HG02610 (cell line): ENCODE data around the gene OR6T1.
A peak's percentile ranks its signal among the peaks of the same experiment; 100 is the strongest.

Experiments used
- ATAC-seq: cut with Tn5 transposase; IDR thresholded peaks from one replicate; pipeline ENCODE4 v1.9.1; 2021; ENCODE audit warnings: mild to moderate bottlenecking, moderate library complexity; ENCODE audit not compliant: unreplicated experiment

The OR6T1 gene

DNA sequence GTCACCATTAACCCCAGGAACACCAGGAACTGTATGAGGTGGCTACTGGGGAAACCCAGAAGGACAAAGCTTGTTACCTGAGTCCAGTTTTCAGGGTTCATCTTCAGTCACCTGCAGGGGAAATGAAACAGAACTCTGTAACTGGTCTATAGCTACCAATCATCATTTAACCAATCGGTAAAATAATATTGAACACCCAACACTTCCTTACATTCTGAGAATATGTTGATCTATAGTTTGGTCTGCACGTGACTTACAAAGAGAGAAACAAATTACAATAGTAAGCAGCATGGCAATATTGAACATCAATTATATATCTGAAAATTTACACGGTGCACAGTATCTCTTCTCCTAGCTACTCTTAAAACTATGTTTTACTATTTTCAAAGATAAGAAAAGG lies at the start of gene OR6T1:
Gene OR6T1, minus strand, starts transcription at position 101 of the 400 bp plus-strand sequence. Its CDS starts 0 bp downstream, at position 101.
- ATAC-seq: no peak

DNA sequence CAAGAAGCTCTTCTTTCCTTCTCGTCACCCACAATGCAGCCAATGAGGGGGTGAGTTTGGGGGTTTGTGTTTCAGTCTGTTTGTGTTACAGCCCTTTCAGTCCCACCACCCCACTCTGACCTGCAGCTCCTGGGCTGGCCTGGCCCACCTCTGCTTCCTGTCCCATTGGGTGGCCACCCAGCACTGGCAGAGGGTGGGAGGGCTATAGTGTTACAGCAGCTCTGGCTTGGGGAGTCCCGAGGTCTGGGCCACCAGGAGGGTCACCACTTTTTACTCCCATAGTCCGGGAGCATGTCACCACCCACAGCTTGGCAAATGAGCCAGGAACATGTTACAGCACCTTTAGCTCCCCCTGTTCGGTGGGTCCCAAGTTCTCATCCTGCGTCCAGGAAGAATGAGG lies 35.7 kb upstream of the OR6T1 start:
- no peak for ATAC-seq

- ATAC-seq: no peak
These were observed 34.2 kb upstream of the OR6T1 start, which contains the start of gene OR10S1 for GRCh38 chr11:123977731-123978347. Gene OR10S1, minus strand, starts transcription at chr11:123977781. Its CDS starts 117 bp downstream, at chr11:123977664.

DNA sequence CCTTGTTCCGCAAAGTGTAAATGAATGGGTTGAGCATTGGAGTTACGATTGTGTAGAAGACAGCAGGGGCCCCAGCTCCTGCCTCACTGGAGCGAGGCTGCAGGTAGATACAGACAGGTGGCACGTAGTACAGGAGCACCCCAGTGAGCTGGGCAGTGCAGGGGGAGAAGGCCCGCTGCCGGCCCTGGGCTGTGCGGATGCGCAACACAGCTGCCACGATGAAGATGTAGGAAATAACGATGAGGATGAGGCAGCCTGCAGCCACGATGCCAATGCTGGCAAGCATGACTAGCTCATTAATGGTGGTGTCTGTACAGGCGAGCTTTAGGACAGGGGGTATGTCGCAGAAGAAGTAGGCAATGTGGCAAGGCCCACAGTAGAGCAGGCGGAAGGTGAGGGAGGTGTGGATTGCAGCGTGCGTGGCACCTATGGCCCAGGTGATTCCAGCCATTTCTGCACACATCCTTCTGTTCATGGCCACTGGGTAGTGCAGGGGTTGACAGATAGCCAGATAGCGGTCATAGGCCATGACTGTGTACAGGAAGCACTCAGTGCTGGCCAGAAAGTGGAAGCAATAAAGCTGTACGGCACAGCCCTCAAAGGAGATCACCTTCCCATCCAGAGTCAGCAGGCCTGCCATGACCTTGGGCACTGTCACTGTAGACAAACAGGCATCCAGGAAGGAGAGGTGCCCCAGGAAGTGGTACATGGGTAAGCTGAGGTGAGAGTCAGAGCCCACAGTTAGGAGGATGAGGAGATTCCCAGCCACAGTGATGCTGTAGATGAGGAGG lies 33.3 kb upstream of the OR6T1 start:
- no peak for ATAC-seq

- ATAC-seq: no peak
These were observed 30.2 kb upstream of the OR6T1 start for GRCh38 chr11:123973816-123974215.

GRCh38 chr11:123956752-123957151 lies 13.1 kb upstream of the OR6T1 start:
- no peak for ATAC-seq

DNA sequence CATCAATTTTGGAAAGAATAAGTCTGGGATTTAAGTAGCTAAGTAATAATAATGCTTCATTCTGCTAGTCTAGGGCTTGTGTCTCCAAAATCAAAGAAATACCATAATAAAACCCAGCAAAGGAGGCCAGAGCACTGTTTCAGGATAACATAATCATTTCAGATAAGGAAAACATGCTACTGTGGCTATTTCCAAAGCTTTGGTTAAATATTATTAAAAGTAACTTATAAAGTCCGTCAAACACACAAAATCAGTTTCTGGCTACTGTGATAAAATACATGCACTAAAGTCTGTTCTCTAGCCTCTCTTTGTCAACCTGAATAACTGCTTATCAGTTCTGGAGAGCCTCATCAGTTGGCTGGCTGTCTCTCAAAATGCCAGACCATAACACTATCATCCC lies 1.5 kb upstream of the OR6T1 start:
- no peak for ATAC-seq

- no peak for ATAC-seq
These were observed 1.2 kb downstream of the OR6T1 start for GRCh38 chr11:123942413-123942812.

GRCh38 chr11:123939317-123939716 lies 4.3 kb downstream of the OR6T1 start, which contains the start of gene OR4D5:
Gene OR4D5, plus strand, starts transcription at chr11:123939617. Its CDS starts 0 bp downstream, at chr11:123939617.
- no peak for ATAC-seq

DNA sequence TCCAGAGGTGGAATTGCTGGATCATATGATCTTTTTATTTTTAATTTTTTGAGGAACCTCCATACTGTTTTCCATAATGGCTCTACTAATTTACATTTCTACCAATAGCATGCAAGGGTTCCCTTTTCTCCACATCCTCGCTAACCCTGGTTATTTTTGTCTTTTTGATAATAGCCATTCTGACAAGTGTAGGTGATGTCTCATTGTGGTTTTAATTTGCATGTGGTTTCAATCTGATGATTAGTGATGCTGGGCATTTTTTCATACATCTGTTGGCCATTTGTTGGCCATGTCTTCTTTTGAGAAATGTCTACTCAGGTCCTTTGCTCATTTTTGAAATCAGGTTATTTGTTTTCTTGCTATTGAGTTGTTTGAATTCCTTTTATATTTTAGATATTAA lies 19.6 kb downstream of the OR6T1 start:
- no peak for ATAC-seq

GRCh38 chr11:123920943-123921342 lies 22.7 kb downstream of the OR6T1 start:
- no peak for ATAC-seq

DNA sequence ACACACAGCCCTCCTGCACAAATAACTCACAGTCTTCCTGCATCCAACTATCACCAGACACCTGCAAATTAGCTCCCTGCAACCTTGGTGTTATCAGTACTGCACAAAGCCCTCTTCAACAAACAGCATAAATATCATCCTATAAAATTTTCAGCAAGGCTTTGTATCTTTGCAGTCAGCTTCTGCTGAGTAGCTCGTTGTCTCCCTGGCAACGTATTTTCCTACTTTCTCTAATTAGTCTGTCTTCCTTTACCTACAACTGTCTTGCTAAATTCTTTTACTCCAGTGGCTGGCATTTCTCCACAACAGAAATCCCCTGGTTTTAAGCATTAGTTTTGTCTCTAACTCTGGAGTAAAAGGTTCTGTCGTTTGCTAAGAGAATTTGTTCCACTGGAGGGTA lies 37.8 kb downstream of the OR6T1 start:
- ATAC-seq: no peak

- ATAC-seq: no peak
These were observed 38.7 kb downstream of the OR6T1 start for GRCh38 chr11:123904932-123905331.

DNA sequence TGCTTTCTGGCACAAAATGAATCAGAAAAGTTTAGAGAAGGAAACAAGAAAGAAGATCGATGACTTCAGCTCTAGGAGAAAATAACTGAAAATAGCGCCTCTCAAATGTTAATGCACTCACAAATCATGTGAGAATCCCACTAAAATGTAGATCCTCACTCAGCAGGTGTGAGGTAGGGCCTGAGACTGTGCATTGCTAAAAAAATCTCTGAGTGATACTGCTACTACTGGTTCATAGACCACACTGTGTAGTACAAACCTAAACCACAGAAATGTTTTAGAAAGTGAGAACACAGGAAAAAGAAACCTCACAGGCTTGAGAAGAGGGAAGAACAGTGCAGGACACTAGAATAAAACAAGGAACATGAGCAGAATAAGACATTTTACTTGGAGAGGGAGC lies 39.7 kb downstream of the OR6T1 start:
- peak; percentile 96 for ATAC-seq

DNA sequence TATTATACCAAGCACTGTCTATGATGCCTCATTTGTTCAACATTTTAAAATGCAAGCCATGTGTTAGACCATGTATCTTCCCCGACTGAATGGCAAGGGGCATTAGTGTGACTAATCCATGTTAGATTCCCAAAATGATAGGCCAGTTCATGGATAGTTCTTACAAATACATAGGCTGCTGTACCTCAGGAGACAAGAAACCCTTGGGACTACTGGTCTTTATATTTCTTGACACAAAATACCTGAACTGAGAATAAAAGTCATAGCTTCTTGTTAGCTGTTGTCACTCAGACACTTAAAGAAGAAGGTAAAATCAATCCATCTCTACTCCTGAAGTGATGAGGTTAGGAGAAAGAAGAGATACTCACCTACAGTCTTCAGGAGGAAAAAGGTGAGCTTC lies 41.8 kb downstream of the OR6T1 start, which contains the start of gene OR8D4:
Gene OR8D4, plus strand, starts transcription at position 301 of the 400 bp plus-strand sequence. CDS start 4,265 bp downstream, outside the sequence.
- no peak for ATAC-seq

- ATAC-seq: no peak
These were observed 43.8 kb downstream of the OR6T1 start for GRCh38 chr11:123899792-123900191.
